ENCODE results near the gene SETBP1. TPM values are rescaled to one million over a fixed set of nuclear protein-coding genes. Genes with fewer than 3 reads are reported as not detected.

The SETBP1 gene
- total and polyA plus RNA-seq, 2 of the 8 experiments (the other 6 are each of a cell fraction or from before 2014, with no cell fraction given), result 2.0 to 6.5 TPM

GRCh38 chr18:44696892-44697291 lies 16.2 kb downstream of the SETBP1 start:
- Histone ChIP-seq H2AK5ac (ENCODE audit: low read depth, low read length) (no peak overlapping the region), H3K4me3 (ENCODE audit: extremely low read depth in 1 of 4, insufficient read depth in 2 of 4, low read depth in 3 of 4, low read length in 4 of 4) (peak overlapping the region in 1 of 4 experiments; percentile 11; a peak in 1 of 8 replicates), H3K18ac (ENCODE audit: extremely low read depth, low read length) (no peak overlapping the region; the same call in 1 of the 2 replicates), H3K4me2 (ENCODE audit: insufficient read depth in 1 of 2, low read depth in 2 of 2, low read length in 2 of 2) (peak overlapping the region; percentile 50 to 51; a peak in 3 of 4 replicates), H3K9me3 (ENCODE audit: insufficient read depth in 2 of 2, low read depth in 1 of 2, low read length in 1 of 2) (no peaks in the 10 kb centered on the region), H2BK120ac (replicated peaks; ENCODE audit: low read depth, low read length) (no peak overlapping the region), H2BK20ac (ENCODE audit: low read length) (0 out of 2 replicates have a peak overlapping the region, but pooled peaks have one; percentile 66), H4K91ac (replicated peaks; ENCODE audit: insufficient read length, low read length) (no peak overlapping the region), H3K79me2 (ENCODE audit: control insufficient read depth in 1 of 2, insufficient read depth in 2 of 2, low read length in 2 of 2) (no peaks in the 10 kb centered on the region), H3K27me3 (replicated peaks in 1 of 4; ENCODE audit: control insufficient read depth in 3 of 4, extremely low read depth in 1 of 4, insufficient read depth in 3 of 4, low read length in 3 of 4) (no peaks in the 10 kb centered on the region), H3K36me3 (ENCODE audit: control insufficient read depth in 2 of 4, insufficient read depth in 4 of 4, low read length in 3 of 4) (no peaks in the 10 kb centered on the region), H3K4ac (replicated peaks; ENCODE audit: insufficient read length, low read depth, low read length) (no peak overlapping the region), H2BK12ac (ENCODE audit: low read depth, low read length) (0 out of 2 replicates have a peak overlapping the region, but pooled peaks have one; percentile 95), H4K8ac (ENCODE audit: extremely low read depth, insufficient read depth, low read length) (no peak overlapping the region), H3K23me2 (ENCODE audit: low read depth, low read length) (no peaks in the 10 kb centered on the region), H3K9ac (replicated peaks in 1 of 4; ENCODE audit: extremely low read depth in 1 of 4, low read depth in 3 of 4, low read length in 3 of 4) (no peak overlapping the region), H3K27ac (ENCODE audit: low read depth, low read length) (no peak overlapping the region), H3K79me1 (ENCODE audit: low read depth, low read length) (peaks cover 4% of the 10 kb centered on the region; the same call in 1 of the 2 replicates), H2BK15ac (ENCODE audit: low read length) (no peak overlapping the region), H2BK5ac (ENCODE audit: low read depth, low read length) (no peak overlapping the region), H2AFZ (ENCODE audit: low read length) (no peak overlapping the region), H4K20me1 (replicated peaks in 1 of 2; ENCODE audit: control insufficient read depth in 1 of 2, insufficient read depth in 2 of 2, low read length in 2 of 2) (no peaks in the 10 kb centered on the region), H3K14ac (ENCODE audit: insufficient read length) (no peak overlapping the region), H3K56ac (replicated peaks; ENCODE audit: insufficient read length, low read depth, low read length) (no peak overlapping the region), H3K4me1 (replicated peaks in 1 of 4; ENCODE audit: control insufficient read depth in 3 of 4, insufficient read depth in 4 of 4, low read length in 3 of 4) (peaks cover 0 to 11% (median 9%) of the 10 kb centered on the region in 4 experiments; a peak in 6 of 7 replicates), H3K23ac (ENCODE audit: insufficient read length) (no peak overlapping the region), H4K5ac (ENCODE audit: insufficient read length, low read depth, low read length) (no peak overlapping the region)
- peak in 1 of 2 experiments; percentile 49 for DNase-seq (ENCODE audit: low read depth in 1 of 2, low spot score in 2 of 2)
- 43% methylated on average over 9 of the region's 9 CpGs; no CpG with 5 or more reads in 1 of the 2 experiments for WGBS, 2 experiments (ENCODE audit: extremely low coverage in 1 of 2, insufficient coverage in 1 of 2, insufficient read length in 1 of 2, insufficient replicate concordance in 2 of 2, low coverage in 1 of 2, low lambda C conversion rate in 2 of 2, missing lambda C conversion rate in 1 of 2)
- TF ChIP-seq EGR1 (IDR thresholded peaks at IDR 0.05; ENCODE audit: borderline replicate concordance, low read depth, low read length), result peak; percentile 13; the same call in 1 of the 2 replicates
- TF ChIP-seq RXRA (IDR thresholded peaks at IDR 0.05; ENCODE audit: insufficient read depth, low read depth, low read length), result no peak
- peak; percentile 76; the same call in 1 of the 2 replicates for TF ChIP-seq TEAD4 (IDR thresholded peaks at IDR 0.05; ENCODE audit: low read depth, low read length)
- no peak for TF ChIP-seq RFX5 (IDR thresholded peaks at IDR 0.05; ENCODE audit: borderline replicate concordance, low read depth, low read length)
- TF ChIP-seq JUND (IDR thresholded peaks at IDR 0.05; ENCODE audit: low read length), result no peak
- POLR2A ChIA-PET (ENCODE audit: partially characterized antibody), result interaction anchor here (1.0 to 1.2 kb wide), 2 partner anchors 9 to 17 kb away, joined by 3 to 4 read pairs; no protein-coding TSS in a partner anchor
- CTCF ChIA-PET (ENCODE audit: partially characterized antibody), result interaction anchor here (0.6 to 2.5 kb wide), 5 partner anchors 14 to 516 kb away, joined by 3 to 9 read pairs (median 4); no protein-coding TSS in a partner anchor
- no peak for FAIRE-seq

Data from H1 (cell line).